ENCODE results near the gene GAK. TPM values are rescaled to one million over a fixed set of nuclear protein-coding genes. Genes with fewer than 3 reads are reported as not detected.

GAK gene
- polyA plus RNA-seq, 2 donors = 82.3 to 147 TPM

GRCh38 chr4:917992-918391 is 14.1 kb downstream of the GAK start:
- Histone ChIP-seq H3K4me3 (ENCODE audit: low read depth in 1 of 2, low read length in 2 of 2) (no peak overlapping the region), H3K27ac (ENCODE audit: low read depth in 2 of 2, low read length in 1 of 2) (no peak overlapping the region), H3K4me1 (ENCODE audit: control insufficient read depth in 2 of 2, insufficient read depth in 2 of 2, low read length in 1 of 2) (peaks cover 0 to 6% of the 10 kb centered on the region in 2 donors), H3K36me3 (ENCODE audit: control insufficient read depth in 2 of 2, insufficient read depth in 2 of 2, low read length in 1 of 2) (peaks cover 3 to 4% of the 10 kb centered on the region in 2 donors), H3K9me3 (ENCODE audit: control insufficient read depth in 2 of 2, insufficient read depth in 1 of 2, low read depth in 1 of 2, low read length in 1 of 2) (no peaks in the 10 kb centered on the region), H3K27me3 (ENCODE audit: control insufficient read depth in 1 of 2, insufficient read depth in 2 of 2, low read length in 2 of 2) (no peaks in the 10 kb centered on the region)
- WGBS, 2 donors = 97% methylated on average over 2 of the region's 2 CpGs

- Histone ChIP-seq H3K4me1 (ENCODE audit: control insufficient read depth in 2 of 2, insufficient read depth in 2 of 2, low read length in 1 of 2) (peaks cover 0 to 9% of the 10 kb centered on the region in 2 donors), H3K27me3 (ENCODE audit: control insufficient read depth in 1 of 2, insufficient read depth in 2 of 2, low read length in 2 of 2) (no peaks in the 10 kb centered on the region), H3K4me3 (ENCODE audit: low read depth in 1 of 2, low read length in 2 of 2) (no peak overlapping the region), H3K27ac (ENCODE audit: low read depth in 2 of 2, low read length in 1 of 2) (no peak overlapping the region), H3K9me3 (ENCODE audit: control insufficient read depth in 2 of 2, insufficient read depth in 1 of 2, low read depth in 1 of 2, low read length in 1 of 2) (no peaks in the 10 kb centered on the region), H3K36me3 (ENCODE audit: control insufficient read depth in 2 of 2, insufficient read depth in 2 of 2, low read length in 1 of 2) (peaks cover 6 to 10% of the 10 kb centered on the region in 2 donors)
- 94 to 98% methylated on average over 7 of the region's 7 CpGs for WGBS, 2 donors
Measured at GRCh38 chr4:917466-917865, 14.7 kb downstream of the GAK start.

- Histone ChIP-seq H3K27me3 (ENCODE audit: control insufficient read depth in 1 of 2, insufficient read depth in 2 of 2, low read length in 2 of 2) (no peaks in the 10 kb centered on the region), H3K4me3 (ENCODE audit: low read depth in 1 of 2, low read length in 2 of 2) (no peak overlapping the region), H3K9me3 (ENCODE audit: control insufficient read depth in 2 of 2, insufficient read depth in 1 of 2, low read depth in 1 of 2, low read length in 1 of 2) (no peaks in the 10 kb centered on the region), H3K27ac (ENCODE audit: low read depth in 2 of 2, low read length in 1 of 2) (no peak overlapping the region), H3K36me3 (ENCODE audit: control insufficient read depth in 2 of 2, insufficient read depth in 2 of 2, low read length in 1 of 2) (peaks cover 10 to 23% of the 10 kb centered on the region in 2 donors), H3K4me1 (ENCODE audit: control insufficient read depth in 2 of 2, insufficient read depth in 2 of 2, low read length in 1 of 2) (peaks cover 0 to 9% of the 10 kb centered on the region in 2 donors)
- WGBS, 2 donors = 51 to 62% methylated on average over 8 of the region's 8 CpGs
Measured at GRCh38 chr4:915595-915994, 16.5 kb downstream of the GAK start.

DNA sequence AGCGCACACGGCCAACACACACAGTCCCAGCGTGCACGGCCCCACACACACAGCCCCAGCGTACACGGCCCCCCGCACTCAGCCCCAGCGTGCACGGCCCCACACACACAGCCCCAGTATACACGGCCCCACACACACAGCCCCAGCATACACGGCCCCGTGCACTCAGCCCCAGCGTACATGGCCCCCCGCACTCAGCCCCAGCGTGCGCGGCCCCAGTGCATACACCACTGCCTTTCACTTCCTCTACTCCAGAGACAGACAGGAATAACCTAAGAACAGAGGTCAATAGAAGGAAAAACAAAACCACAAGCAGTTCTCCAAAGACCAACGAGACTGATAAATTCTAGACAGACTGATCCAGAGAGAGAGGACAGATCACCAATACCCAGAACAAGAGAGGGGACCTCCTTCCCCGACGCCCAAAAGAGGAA is 17.1 kb downstream of the GAK start:
- no peaks in the 10 kb centered on the region for H3K27me3 ChIP-seq (ENCODE audit: control insufficient read depth in 1 of 2, insufficient read depth in 2 of 2, low read length in 2 of 2)
- H3K4me1 ChIP-seq (ENCODE audit: control insufficient read depth in 2 of 2, insufficient read depth in 2 of 2, low read length in 1 of 2) = peaks cover 0 to 9% of the 10 kb centered on the region in 2 donors
- no peaks in the 10 kb centered on the region for H3K9me3 ChIP-seq (ENCODE audit: control insufficient read depth in 2 of 2, insufficient read depth in 1 of 2, low read depth in 1 of 2, low read length in 1 of 2)
- peaks cover 10 to 27% of the 10 kb centered on the region in 2 donors for H3K36me3 ChIP-seq (ENCODE audit: control insufficient read depth in 2 of 2, insufficient read depth in 2 of 2, low read length in 1 of 2)
- WGBS, 2 donors = 75 to 76% methylated on average over 20 of the region's 20 CpGs
- H3K27ac ChIP-seq (ENCODE audit: low read depth in 2 of 2, low read length in 1 of 2) = no peak overlapping the region
- no peak overlapping the region for H3K4me3 ChIP-seq (ENCODE audit: low read depth in 1 of 2, low read length in 2 of 2)

DNA sequence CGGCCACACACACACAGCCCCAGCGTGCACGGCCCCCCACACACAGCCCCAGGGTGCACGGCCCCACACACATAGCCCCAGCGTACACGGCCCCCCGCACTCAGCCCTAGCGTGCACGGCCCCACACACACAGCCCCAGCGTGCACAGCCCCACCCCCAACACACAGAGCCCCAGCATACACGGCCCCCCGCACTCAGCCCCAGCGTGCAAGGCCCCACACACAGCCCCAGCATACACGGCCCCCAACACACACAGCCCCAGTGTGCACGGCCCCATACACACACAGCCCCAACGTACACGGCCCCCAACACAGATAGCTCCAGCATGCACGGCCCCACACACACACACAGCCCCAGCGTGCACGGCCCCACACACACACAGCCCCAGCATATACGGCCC is 17.6 kb downstream of the GAK start:
- WGBS, 2 donors = 88 to 89% methylated on average over 20 to 21 of the region's 21 CpGs
- Histone ChIP-seq H3K36me3 (ENCODE audit: control insufficient read depth in 2 of 2, insufficient read depth in 2 of 2, low read length in 1 of 2) (peaks cover 10 to 28% of the 10 kb centered on the region in 2 donors), H3K4me1 (ENCODE audit: control insufficient read depth in 2 of 2, insufficient read depth in 2 of 2, low read length in 1 of 2) (peaks cover 0 to 9% of the 10 kb centered on the region in 2 donors), H3K4me3 (ENCODE audit: low read depth in 1 of 2, low read length in 2 of 2) (no peak overlapping the region), H3K9me3 (ENCODE audit: control insufficient read depth in 2 of 2, insufficient read depth in 1 of 2, low read depth in 1 of 2, low read length in 1 of 2) (no peaks in the 10 kb centered on the region), H3K27me3 (ENCODE audit: control insufficient read depth in 1 of 2, insufficient read depth in 2 of 2, low read length in 2 of 2) (no peaks in the 10 kb centered on the region), H3K27ac (ENCODE audit: low read depth in 2 of 2, low read length in 1 of 2) (no peak overlapping the region)

DNA sequence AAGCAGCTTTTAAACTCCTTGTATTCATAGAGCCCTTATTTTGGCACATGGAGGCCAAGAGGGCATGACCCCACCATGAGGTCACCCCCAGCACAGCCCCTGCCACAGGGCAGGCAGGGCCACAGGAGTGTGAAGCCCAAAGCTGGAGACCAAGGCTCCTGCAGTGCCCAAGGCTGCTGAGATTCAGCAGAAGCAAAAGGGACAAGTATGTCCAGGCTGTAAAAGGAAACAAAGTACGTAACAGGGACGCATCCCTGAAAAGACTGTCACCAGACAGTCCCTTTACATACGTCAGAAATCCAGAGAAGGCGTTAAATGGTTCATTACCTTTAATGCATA is 18.9 kb downstream of the GAK start:
- 92 to 93% methylated on average over 4 of the region's 4 CpGs for WGBS, 2 donors
- Histone ChIP-seq H3K4me1 (ENCODE audit: control insufficient read depth in 2 of 2, insufficient read depth in 2 of 2, low read length in 1 of 2) (peaks cover 0 to 9% of the 10 kb centered on the region in 2 donors), H3K27ac (ENCODE audit: low read depth in 2 of 2, low read length in 1 of 2) (peak overlapping the region in 1 of 2 donors; percentile 62), H3K9me3 (ENCODE audit: control insufficient read depth in 2 of 2, insufficient read depth in 1 of 2, low read depth in 1 of 2, low read length in 1 of 2) (no peaks in the 10 kb centered on the region), H3K4me3 (ENCODE audit: low read depth in 1 of 2, low read length in 2 of 2) (no peak overlapping the region), H3K36me3 (ENCODE audit: control insufficient read depth in 2 of 2, insufficient read depth in 2 of 2, low read length in 1 of 2) (peaks cover 10 to 36% of the 10 kb centered on the region in 2 donors), H3K27me3 (ENCODE audit: control insufficient read depth in 1 of 2, insufficient read depth in 2 of 2, low read length in 2 of 2) (no peaks in the 10 kb centered on the region)

DNA sequence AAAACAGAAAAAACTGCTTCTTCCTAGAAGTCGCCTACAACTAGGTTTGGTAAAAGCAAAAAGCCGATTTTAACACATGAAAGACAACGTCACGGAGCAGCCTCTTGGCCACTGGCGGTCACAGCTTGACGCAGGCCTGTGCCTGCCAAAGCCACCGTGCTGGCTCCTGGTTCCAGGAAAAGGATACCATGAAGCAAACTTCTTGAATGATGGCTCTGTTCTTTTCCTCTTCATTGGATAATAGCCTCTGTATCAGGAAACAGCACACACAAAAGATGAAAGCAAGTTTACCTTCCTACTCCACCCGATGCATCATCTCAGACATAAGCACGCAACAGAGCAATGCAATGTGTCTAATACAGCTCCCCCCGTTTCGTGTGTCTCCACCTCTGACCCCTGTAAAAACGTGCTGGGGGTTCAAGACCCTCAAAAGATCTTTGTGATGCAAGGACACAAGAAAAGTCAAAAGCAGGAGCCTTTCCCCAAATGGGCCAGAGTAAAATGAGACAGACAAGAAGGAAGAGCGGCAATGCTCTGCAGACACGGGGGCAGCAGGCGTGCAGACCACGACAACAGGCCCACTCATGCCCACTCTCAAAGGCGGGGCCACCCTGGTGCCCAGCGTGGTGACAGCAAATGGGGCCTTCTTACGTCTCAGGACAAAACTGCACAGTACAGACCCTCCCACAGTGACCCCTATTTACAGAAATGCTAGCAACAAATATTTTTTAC is 19.4 kb downstream of the GAK start:
- H3K36me3 ChIP-seq (ENCODE audit: control insufficient read depth in 2 of 2, insufficient read depth in 2 of 2, low read length in 1 of 2) = peaks cover 10 to 41% of the 10 kb centered on the region in 2 donors
- H3K4me1 ChIP-seq (ENCODE audit: control insufficient read depth in 2 of 2, insufficient read depth in 2 of 2, low read length in 1 of 2) = peaks cover 0 to 9% of the 10 kb centered on the region in 2 donors
- H3K4me3 ChIP-seq (ENCODE audit: low read depth in 1 of 2, low read length in 2 of 2) = no peak overlapping the region
- WGBS, 2 donors = 70 to 79% methylated on average over 19 of the region's 19 CpGs
- H3K9me3 ChIP-seq (ENCODE audit: control insufficient read depth in 2 of 2, insufficient read depth in 1 of 2, low read depth in 1 of 2, low read length in 1 of 2) = no peaks in the 10 kb centered on the region
- peak overlapping the region; percentile 62 to 86 for H3K27ac ChIP-seq (ENCODE audit: low read depth in 2 of 2, low read length in 1 of 2)
- H3K27me3 ChIP-seq (ENCODE audit: control insufficient read depth in 1 of 2, insufficient read depth in 2 of 2, low read length in 2 of 2) = no peaks in the 10 kb centered on the region

- Histone ChIP-seq H3K4me1 (ENCODE audit: control insufficient read depth in 2 of 2, insufficient read depth in 2 of 2, low read length in 1 of 2) (peaks cover 0 to 9% of the 10 kb centered on the region in 2 donors), H3K27me3 (ENCODE audit: control insufficient read depth in 1 of 2, insufficient read depth in 2 of 2, low read length in 2 of 2) (no peaks in the 10 kb centered on the region), H3K9me3 (ENCODE audit: control insufficient read depth in 2 of 2, insufficient read depth in 1 of 2, low read depth in 1 of 2, low read length in 1 of 2) (peaks cover 0 to 1% of the 10 kb centered on the region in 2 donors), H3K4me3 (ENCODE audit: low read depth in 1 of 2, low read length in 2 of 2) (no peak overlapping the region), H3K27ac (ENCODE audit: low read depth in 2 of 2, low read length in 1 of 2) (peak overlapping the region; percentile 62 to 86), H3K36me3 (ENCODE audit: control insufficient read depth in 2 of 2, insufficient read depth in 2 of 2, low read length in 1 of 2) (peaks cover 10 to 43% of the 10 kb centered on the region in 2 donors)
- WGBS, 2 donors = 90% methylated on average over 28 to 29 of the region's 29 CpGs
Measured at GRCh38 chr4:911871-912490, 20.1 kb downstream of the GAK start.

DNA sequence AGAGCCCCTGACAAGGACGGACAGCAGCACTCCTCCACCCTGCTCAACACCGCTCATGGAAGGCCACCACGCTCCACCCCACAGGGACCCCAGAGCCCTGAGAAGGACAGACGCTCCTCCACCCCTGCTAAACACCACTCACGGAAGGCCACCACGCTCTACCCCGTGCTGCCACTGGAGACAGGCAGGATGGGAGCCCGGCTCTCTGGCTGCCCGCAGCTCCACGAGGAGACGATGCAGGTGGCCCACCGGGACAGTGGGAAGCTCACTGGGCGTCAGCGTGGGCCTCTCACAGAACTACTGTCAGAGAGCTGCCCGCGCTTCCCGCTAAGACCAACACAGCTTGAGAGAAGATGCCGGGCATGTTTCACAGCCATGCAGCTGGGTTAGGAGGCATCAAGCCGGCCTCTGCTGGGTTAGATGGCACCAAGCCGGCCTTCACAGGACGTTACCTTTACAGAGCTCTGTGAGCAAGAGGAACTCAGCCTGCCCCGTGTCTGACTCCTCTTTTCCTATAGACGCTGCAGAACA is 20.8 kb downstream of the GAK start:
- H3K27ac ChIP-seq (ENCODE audit: low read depth in 2 of 2, low read length in 1 of 2) = no peak overlapping the region
- H3K36me3 ChIP-seq (ENCODE audit: control insufficient read depth in 2 of 2, insufficient read depth in 2 of 2, low read length in 1 of 2) = peaks cover 10 to 43% of the 10 kb centered on the region in 2 donors
- WGBS, 2 donors = 95 to 96% methylated on average over 23 of the region's 23 CpGs
- peaks cover 0 to 3% of the 10 kb centered on the region in 2 donors for H3K9me3 ChIP-seq (ENCODE audit: control insufficient read depth in 2 of 2, insufficient read depth in 1 of 2, low read depth in 1 of 2, low read length in 1 of 2)
- H3K4me3 ChIP-seq (ENCODE audit: low read depth in 1 of 2, low read length in 2 of 2) = no peak overlapping the region
- no peaks in the 10 kb centered on the region for H3K27me3 ChIP-seq (ENCODE audit: control insufficient read depth in 1 of 2, insufficient read depth in 2 of 2, low read length in 2 of 2)
- peaks cover 0 to 9% of the 10 kb centered on the region in 2 donors for H3K4me1 ChIP-seq (ENCODE audit: control insufficient read depth in 2 of 2, insufficient read depth in 2 of 2, low read length in 1 of 2)
